IMR-90 (cell line): Measurements from ENCODE around the gene PGLYRP2. TPM values are rescaled to one million over a fixed set of nuclear protein-coding genes. Genes with fewer than 3 reads are reported as not detected.
A peak's percentile ranks its signal among the peaks of the same experiment; 100 is the strongest.

Experiments used
- ATAC-seq: fragments of 200-7000 bp; cut with Tn5 transposase; 2 replicates; pipeline ENCODE4 v1.9.1; 2020; ENCODE audit warnings: low read depth, mild to moderate bottlenecking, moderate library complexity
- BruUV-seq: library from RNA; stranded (reverse); fragments of 400-500 nt; replicated peaks from 2 replicates; lab custom pipeline; 2021; lab: Mats Ljungman, UMichigan
- CTCF ChIA-PET: fragments of 300-600 bp; formaldehyde crosslinking; extraction: SDS; loops from one replicate; lab custom pipeline; 2021; ENCODE audit warnings: antibody characterized with exemption; lab: Yijun Ruan, JAX
- POLR2A ChIA-PET: fragments of 300-600 bp; sonication (Branson Sonifier 250); formaldehyde crosslinking; loops from one replicate; lab custom pipeline; 2022; ENCODE audit warnings: antibody characterized with exemption; ENCODE audit not compliant: unreplicated experiment; lab: Charles Lee
- DNase-seq: peaks from one replicate; pipeline ENCODE4 v3.0.0; 2013
- H2AFZ ChIP-seq: replicated peaks from 2 replicates; pipeline ENCODE3; 2013; ENCODE audit warnings: low read length, mild to moderate bottlenecking; ENCODE audit not compliant: poor library complexity
- H2AK5ac ChIP-seq: 2 replicates; pipeline ENCODE4 v1.6.1; 2013; ENCODE audit warnings: low read depth, low read length, inconsistent platforms
- H2AK9ac ChIP-seq: replicated peaks from 2 replicates; pipeline ENCODE3; 2013; ENCODE audit warnings: mild to moderate bottlenecking, low read depth, low read length, moderate library complexity; ENCODE audit not compliant: poor library complexity
- H2BK120ac ChIP-seq: 2 replicates; pipeline ENCODE4 v1.6.1; 2013; ENCODE audit warnings: low read depth, low read length, inconsistent platforms
- H2BK15ac ChIP-seq: 3 replicates; pipeline ENCODE4 v1.6.1; 2013; ENCODE audit warnings: low read depth, low read length, inconsistent platforms
- H2BK20ac ChIP-seq: 2 replicates; pipeline ENCODE4 v1.6.1; 2013; ENCODE audit warnings: low read depth, mild to moderate bottlenecking, inconsistent platforms, low read length, moderate library complexity
- H2BK5ac ChIP-seq: 2 replicates; pipeline ENCODE4 v1.6.1; 2013; ENCODE audit warnings: mild to moderate bottlenecking, low read depth, low read length, inconsistent platforms; ENCODE audit not compliant: poor library complexity, severe bottlenecking
- H3K14ac ChIP-seq: replicated peaks from 2 replicates; pipeline ENCODE4 v1.6.1; 2013; ENCODE audit warnings: low read depth, low read length, inconsistent platforms
- H3K18ac ChIP-seq: 2 replicates; pipeline ENCODE4 v1.6.1; 2013; ENCODE audit warnings: low read depth, low read length, control low read depth
- H3K23ac ChIP-seq: 2 replicates; pipeline ENCODE4 v1.6.1; 2013; ENCODE audit warnings: low read depth, low read length, inconsistent platforms
- H3K27ac ChIP-seq: 2 replicates; pipeline ENCODE4 v1.5.1; 2013; ENCODE audit warnings: mild to moderate bottlenecking, control low read depth, low read length; ENCODE audit not compliant: insufficient read depth
- H3K27me3 ChIP-seq: 2 replicates; pipeline ENCODE4 v1.6.1; 2013; ENCODE audit warnings: low read length; ENCODE audit not compliant: control insufficient read depth, insufficient read depth
- H3K36me3 ChIP-seq: 2 replicates; pipeline ENCODE4 v1.6.1; 2013; ENCODE audit warnings: low read length, mixed read lengths; ENCODE audit not compliant: control insufficient read depth, insufficient read depth
- H3K4ac ChIP-seq: 2 replicates; pipeline ENCODE4 v1.6.1; 2013; ENCODE audit warnings: low read depth, low read length, inconsistent platforms
- H3K4me1 ChIP-seq: 2 replicates; pipeline ENCODE4 v1.6.1; 2013; ENCODE audit warnings: low read length, mixed read lengths; ENCODE audit not compliant: control insufficient read depth, insufficient read depth
- H3K4me2 ChIP-seq: 2 replicates; pipeline ENCODE4 v1.6.1; 2013; ENCODE audit warnings: low read depth, mild to moderate bottlenecking, control low read depth, low read length, moderate library complexity
- H3K4me3 ChIP-seq: 2 replicates; pipeline ENCODE4 v1.5.1; 2013; ENCODE audit warnings: low read depth, mild to moderate bottlenecking, control low read depth, low read length, moderate library complexity; ENCODE audit not compliant: insufficient read depth
- H3K56ac ChIP-seq: 2 replicates; pipeline ENCODE4 v1.6.1; 2013; ENCODE audit warnings: low read length, inconsistent platforms; ENCODE audit not compliant: insufficient read depth; ENCODE audit errors: extremely low read depth
- H3K79me1 ChIP-seq, 2 experiments: 2 replicates each; pipeline ENCODE4 v1.6.1; 2013; ENCODE audit warnings: low read length in 2 of 2, inconsistent platforms in 1 of 2, low read depth in 1 of 2
- H3K9ac ChIP-seq: 2 replicates; pipeline ENCODE4 v1.6.1; 2013; ENCODE audit warnings: low read depth, low read length, control low read depth
- H3K9me1 ChIP-seq: 2 replicates; pipeline ENCODE4 v1.6.1; 2013; ENCODE audit warnings: low read length, inconsistent platforms; ENCODE audit not compliant: insufficient read depth
- H3K9me3 ChIP-seq: 2 replicates; pipeline ENCODE4 v1.6.1; 2013; ENCODE audit warnings: low read length; ENCODE audit not compliant: control insufficient read depth, insufficient read depth
- H4K20me1 ChIP-seq: 2 replicates; pipeline ENCODE4 v1.6.1; 2013; ENCODE audit warnings: low read length, inconsistent platforms; ENCODE audit not compliant: insufficient read depth
- H4K5ac ChIP-seq: 2 replicates; pipeline ENCODE4 v1.6.1; 2013; ENCODE audit warnings: mild to moderate bottlenecking, low read depth, low read length, control low read depth
- H4K8ac ChIP-seq, 2 experiments: 2 replicates each; pipeline ENCODE4 v1.6.1; 2013; ENCODE audit warnings: low read depth in 2 of 2, low read length in 2 of 2, control low read depth in 1 of 2, inconsistent platforms in 1 of 2
- H4K91ac ChIP-seq: 2 replicates; pipeline ENCODE4 v1.6.1; 2013; ENCODE audit warnings: low read depth, low read length, inconsistent platforms; ENCODE audit not compliant: insufficient read depth
- BHLHE40 ChIP-seq: fragments of 150-350 bp; IDR thresholded peaks from 2 replicates; pipeline ENCODE4 v1.6.1; 2016; ENCODE audit warnings: mild to moderate bottlenecking, low read depth, low read length
- CTCF ChIP-seq: conservative IDR thresholded peaks from 2 replicates; pipeline ENCODE4 v1.5.1; 2012; ENCODE audit warnings: mild to moderate bottlenecking, low read depth, low read length, improper control_type of control experiment
- FOS ChIP-seq: fragments of 150-350 bp; IDR thresholded peaks from 2 replicates; pipeline ENCODE4 v1.6.1; 2016; ENCODE audit warnings: low read depth, low read length
- MAFK ChIP-seq: IDR thresholded peaks from 2 replicates; pipeline ENCODE4 v1.6.1; 2012; ENCODE audit warnings: low read depth, low read length, improper control_type of control experiment
- NFE2L2 ChIP-seq: fragments of 150-350 bp; IDR thresholded peaks from 2 replicates; pipeline ENCODE4 v1.6.1; 2016; ENCODE audit warnings: low read depth, mild to moderate bottlenecking, low read length
- RFX5 ChIP-seq: IDR thresholded peaks from 2 replicates; pipeline ENCODE4 v1.8.0; 2012; ENCODE audit warnings: low read depth, mild to moderate bottlenecking, low read length, moderate library complexity
- SMC3 ChIP-seq: fragments of 150-350 bp; IDR thresholded peaks from 2 replicates; pipeline ENCODE4 v1.6.1; 2016; ENCODE audit warnings: low read depth, mild to moderate bottlenecking, antibody characterized with exemption, low read length, moderate library complexity
- WGBS, 2 experiments: methylation state at CpG; one replicate each; pipeline versions ENCODE4 v1.1.5 to v1.1.7; 2013; ENCODE audit warnings: missing lambda C conversion rate in 2 of 2; ENCODE audit not compliant: insufficient read length in 1 of 2; ENCODE audit errors: extremely low coverage in 2 of 2; 5-methylcytosine and 5-hydroxymethylcytosine counted together
- dilution Hi-C: fragments of 300-500 bp; cut with HindIII; formaldehyde crosslinking; loops from one replicate; pipeline ENCODE4 v1.14.3; 2018; ENCODE audit warnings: low sequenced_read_pairs; ENCODE audit not compliant: unreplicated experiment
- in situ Hi-C: fragments of 300-500 bp; cut with MboI; formaldehyde crosslinking; loops from 3 replicates; pipeline ENCODE4 v1.14.3; 2019; ENCODE audit warnings: low sequenced_read_pairs, inconsistent platforms, mixed read lengths
- intact Hi-C: fragments of 100-400 bp; cut with micrococcal nuclease; formaldehyde crosslinking; loops from 2 replicates; pipeline ENCODE4 v1.10.0; 2022
- polyA plus RNA-seq, 3 experiments: library from polyadenylated mRNA; depleted of rRNA; stranded (reverse); fragments of >200 nt; gene quantifications; 2 replicates each; pipeline ENCODE4 v1.2.3, GENCODE V29; 2012; ENCODE audit warnings: low replicate concordance in 1 of 3
- total RNA-seq: library from RNA; depleted of rRNA; stranded (reverse); fragments of >200 nt; gene quantifications from 2 replicates; pipeline ENCODE4 v1.2.3, GENCODE V29; 2012

Gene PGLYRP2
- total and polyA plus RNA-seq, 2 of the 4 experiments (the other 2 are of a cell fraction), result not detected

GRCh38 chr19:15466851-15467733 is 12.2 kb downstream of the PGLYRP2 start:
- Histone ChIP-seq H3K4me3 (no peak overlapping the region), H3K4me1 (no peaks in the 10 kb centered on the region; the same call in 1 of the 2 replicates), H3K56ac (no peak overlapping the region), H2BK15ac (no peak overlapping the region), H2AFZ (no peak overlapping the region), H3K36me3 (no peaks in the 10 kb centered on the region), H3K4ac (no peak overlapping the region), H2BK5ac (no peak overlapping the region), H4K91ac (no peak overlapping the region), H3K27ac (no peak overlapping the region), H3K9me1 (no peaks in the 10 kb centered on the region), H3K9ac (no peak overlapping the region), H4K5ac (no peak overlapping the region), H3K79me1 (no peaks in the 10 kb centered on the region), H3K9me3 (no peaks in the 10 kb centered on the region), H3K23ac (no peak overlapping the region), H3K4me2 (no peak overlapping the region), H3K27me3 (peaks cover 26% of the 10 kb centered on the region), H4K8ac (no peak overlapping the region), H3K14ac (no peak overlapping the region), H2AK5ac (no peak overlapping the region), H4K20me1 (no peaks in the 10 kb centered on the region), H2AK9ac (no peak overlapping the region), H3K18ac (no peak overlapping the region), H2BK120ac (no peak overlapping the region), H2BK20ac (no peak overlapping the region)
- dilution Hi-C loops, result no loop called here
- in situ Hi-C loops, result loop anchor here (5.0 kb wide), 1 partner anchor 85 kb away; no protein-coding TSS in a partner anchor
- POLR2A ChIA-PET, result no interaction called here
- 67% methylated on average over 2 of the region's 8 CpGs; no CpG with 5 or more reads in 1 of the 2 experiments for WGBS, 2 experiments
- peak; percentile 43 for DNase-seq
- CTCF ChIA-PET, result no interaction called here
- no TSS peak for BruUV-seq
- TF ChIP-seq FOS (no peak), SMC3 (no peak), MAFK (peak; percentile 78), CTCF (no peak), BHLHE40 (no peak), NFE2L2 (peak; percentile 58), RFX5 (no peak)
- intact Hi-C loops, result no loop called here
- peak; percentile 37; the same call in 1 of the 2 replicates for ATAC-seq
